LNCAP (cell line): ENCODE measurements around the gene CACNA1C.

Experiments
- TF ChIP-seq, protein P1 (sequence below): fragments of 450-650 bp; IDR thresholded peaks from 2 replicates; pipeline ENCODE4 v1.5.1; 2017; ENCODE audit warnings: mild to moderate bottlenecking

CACNA1C gene

DNA sequence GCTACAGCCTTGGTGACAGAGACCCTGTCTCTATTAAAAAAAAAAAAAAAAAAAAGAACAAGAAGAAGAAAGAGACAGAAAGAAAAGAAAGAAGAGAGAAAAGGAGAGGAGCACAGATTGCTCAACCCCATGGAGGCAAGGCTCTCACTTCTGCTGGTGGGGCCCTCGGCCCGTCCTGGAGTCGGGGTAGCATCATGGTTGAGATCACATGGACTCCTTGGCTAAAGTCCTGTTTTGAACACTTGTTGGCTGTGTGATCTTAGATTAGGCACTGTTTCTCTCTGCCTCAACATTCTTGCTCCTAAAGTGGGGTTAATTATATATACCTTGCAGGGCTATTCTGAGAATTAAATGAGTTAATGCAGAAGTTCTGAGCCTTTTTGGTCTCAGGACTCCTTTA, 207.7 kb downstream of the CACNA1C start:
- TF ChIP-seq, protein P1, sequence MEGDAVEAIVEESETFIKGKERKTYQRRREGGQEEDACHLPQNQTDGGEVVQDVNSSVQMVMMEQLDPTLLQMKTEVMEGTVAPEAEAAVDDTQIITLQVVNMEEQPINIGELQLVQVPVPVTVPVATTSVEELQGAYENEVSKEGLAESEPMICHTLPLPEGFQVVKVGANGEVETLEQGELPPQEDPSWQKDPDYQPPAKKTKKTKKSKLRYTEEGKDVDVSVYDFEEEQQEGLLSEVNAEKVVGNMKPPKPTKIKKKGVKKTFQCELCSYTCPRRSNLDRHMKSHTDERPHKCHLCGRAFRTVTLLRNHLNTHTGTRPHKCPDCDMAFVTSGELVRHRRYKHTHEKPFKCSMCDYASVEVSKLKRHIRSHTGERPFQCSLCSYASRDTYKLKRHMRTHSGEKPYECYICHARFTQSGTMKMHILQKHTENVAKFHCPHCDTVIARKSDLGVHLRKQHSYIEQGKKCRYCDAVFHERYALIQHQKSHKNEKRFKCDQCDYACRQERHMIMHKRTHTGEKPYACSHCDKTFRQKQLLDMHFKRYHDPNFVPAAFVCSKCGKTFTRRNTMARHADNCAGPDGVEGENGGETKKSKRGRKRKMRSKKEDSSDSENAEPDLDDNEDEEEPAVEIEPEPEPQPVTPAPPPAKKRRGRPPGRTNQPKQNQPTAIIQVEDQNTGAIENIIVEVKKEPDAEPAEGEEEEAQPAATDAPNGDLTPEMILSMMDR = no peak

- TF ChIP-seq, protein P1 = no peak
These were observed 208.9 kb downstream of the CACNA1C start for GRCh38 chr12:2261708-2262107.

GRCh38 chr12:2262449-2262848, 209.7 kb downstream of the CACNA1C start:
- TF ChIP-seq, protein P1 = no peak

GRCh38 chr12:2263901-2264300, 211.1 kb downstream of the CACNA1C start:
- TF ChIP-seq, protein P1 = no peak

DNA sequence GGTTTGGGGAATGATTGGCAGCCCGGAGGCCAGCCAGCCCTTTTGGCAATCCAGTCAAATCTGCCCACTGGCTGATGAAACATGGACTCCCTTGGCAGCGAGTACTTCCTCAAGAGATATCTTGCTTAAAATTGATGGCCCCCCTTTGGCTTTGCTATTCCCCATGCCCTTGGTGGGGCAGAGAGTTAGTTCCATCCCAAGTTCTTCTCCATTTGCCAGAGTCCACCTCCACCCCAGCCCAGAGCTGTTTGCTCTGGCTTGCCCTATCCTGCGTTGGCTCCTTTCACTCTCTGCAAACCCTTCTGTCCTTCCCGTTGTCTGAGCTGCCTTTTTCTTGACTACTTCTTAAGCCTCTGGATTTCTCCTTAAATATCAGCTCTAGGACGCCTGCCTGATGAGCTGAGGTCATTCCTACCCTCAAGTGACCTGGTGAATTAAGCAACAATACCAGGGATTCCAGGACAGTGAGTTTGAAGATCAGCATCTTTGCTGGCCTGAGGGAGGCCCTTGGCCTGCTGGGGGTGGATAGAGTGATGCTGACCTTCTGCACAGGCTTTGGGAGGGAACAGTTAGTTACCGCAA, 212.0 kb downstream of the CACNA1C start:
- TF ChIP-seq, protein P1 = no peak

DNA sequence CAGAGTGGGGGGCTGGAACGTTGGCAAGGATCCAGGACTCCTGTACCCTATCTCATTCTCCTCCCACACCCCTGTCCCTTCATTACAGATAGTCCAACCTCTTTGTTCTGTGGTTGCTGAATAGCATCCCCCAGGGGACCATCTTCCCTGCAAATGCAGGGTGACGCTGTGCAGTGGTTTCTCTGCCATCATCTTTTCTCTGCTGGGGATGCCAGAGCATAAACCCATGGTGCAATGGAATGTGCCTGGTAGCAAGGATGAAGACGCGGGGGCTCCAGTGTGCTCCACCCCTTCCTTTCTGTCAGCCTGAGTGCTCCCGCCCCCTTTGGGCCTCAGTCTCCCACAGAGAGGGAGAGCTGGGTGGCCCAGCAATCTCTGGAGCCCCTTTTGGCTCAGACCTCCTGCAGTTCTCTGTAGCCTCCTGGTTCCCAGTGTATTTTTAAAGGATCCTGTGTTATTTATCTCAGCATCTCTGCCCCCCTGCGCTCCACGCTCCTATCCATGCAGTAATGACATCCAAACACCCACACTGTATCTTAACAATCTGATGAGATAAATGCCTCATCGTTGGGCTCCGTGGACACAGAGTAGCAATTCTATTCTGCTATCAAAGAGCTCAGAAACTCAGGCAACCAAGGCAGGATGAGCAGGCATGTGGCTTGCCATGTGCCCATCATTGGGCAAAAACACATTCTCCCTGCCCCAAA, 212.8 kb downstream of the CACNA1C start:
- TF ChIP-seq, protein P1 = no peak

- TF ChIP-seq, protein P1 = no peak
These were observed 214.2 kb downstream of the CACNA1C start for GRCh38 chr12:2266666-2267620.
